Transverse colon (tissue), 4 donors: ENCODE results near the gene BACH2. TPM values are rescaled to one million over a fixed set of nuclear protein-coding genes. Genes with fewer than 3 reads are reported as not detected.

Experiments
- DNase-seq: peaks from one replicate; pipeline ENCODE4 v3.0.0-alpha.2; 2019
- H3K27ac ChIP-seq, 4 donors: fragments of 200-600 bp; sonication (generic); 2 replicates each; pipeline ENCODE4 v1.5.1; 2016 to 2018; ENCODE audit warnings: inconsistent platforms in 4 of 4
- H3K27me3 ChIP-seq: fragments of 200-600 bp; sonication (generic); 2 replicates; pipeline ENCODE4 v1.5.1; 2017; ENCODE audit warnings: inconsistent platforms
- H3K36me3 ChIP-seq, 4 donors: fragments of 200-600 bp; sonication (generic); 2 replicates each; pipeline ENCODE4 v1.5.1; 2017 to 2019; ENCODE audit warnings: inconsistent platforms in 4 of 4
- H3K4me1 ChIP-seq, 4 donors: fragments of 200-600 bp; sonication (generic); 2 replicates each; pipeline ENCODE4 v1.5.1; 2017 to 2020; ENCODE audit warnings: inconsistent platforms in 4 of 4
- H3K4me3 ChIP-seq, 4 donors: fragments of 200-600 bp; sonication (generic); 1 replicate in 1 of 4; 2 replicates in 3 of 4; pipeline versions ENCODE4 v1.5.1 to v1.6.1; 2017 to 2019; ENCODE audit warnings: inconsistent platforms in 4 of 4
- H3K9me3 ChIP-seq, 2 donors: fragments of 200-600 bp; sonication (generic); 2 replicates each; pipeline ENCODE4 v1.5.1; 2017 to 2019; ENCODE audit warnings: inconsistent platforms in 2 of 2
- CTCF ChIP-seq, 5 experiments: fragments of 200-600 bp in 3 of 5; fragments of 450-650 bp in 2 of 5; sonication (generic) in 3 of 5; IDR thresholded peaks; 1 replicate in 2 of 5; 2 replicates in 3 of 5; pipeline ENCODE4 v1.5.1; 2016 to 2017; ENCODE audit warnings: antibody characterized with exemption in 5 of 5, inconsistent platforms in 3 of 5, mild to moderate bottlenecking in 2 of 5, moderate library complexity in 1 of 5
- EP300 ChIP-seq: sonication (generic); formaldehyde crosslinking; IDR thresholded peaks from one replicate; pipeline ENCODE4 v1.6.1; 2017; ENCODE audit warnings: antibody characterized with exemption, low read depth
- POLR2A ChIP-seq: fragments of 450-650 bp; IDR thresholded peaks from one replicate; pipeline ENCODE4 v1.6.1; 2016; ENCODE audit warnings: antibody characterized with exemption, mild to moderate bottlenecking, moderate library complexity
- POLR2AphosphoS5 ChIP-seq, 3 donors: sonication (generic); formaldehyde crosslinking; IDR thresholded peaks; one replicate each; pipeline ENCODE4 v1.6.1; 2016; ENCODE audit warnings: antibody characterized with exemption in 3 of 3
- WGBS, 2 donors: methylation state at CpG; one replicate each; pipeline ENCODE4 v1.1.5; 2018; ENCODE audit warnings: low coverage in 1 of 2; 5-methylcytosine and 5-hydroxymethylcytosine counted together
- in situ Hi-C, 4 donors: fragments of 200-750 bp; cut with MboI; loops; one replicate each; pipeline versions ENCODE4 v1.15.0 to v1.15.1; 2017; ENCODE audit warnings: low sequenced_read_pairs in 3 of 4, low pct_ligation_motif_present in 1 of 4, low pct_unique_long_range_greater_than_20kb in 1 of 4
- intact Hi-C: fragments of 100-400 bp; cut with DNase I; formaldehyde crosslinking; loops from one replicate; pipeline ENCODE4 v1.15.1; 2023; ENCODE audit warnings: low total_unique reads
- total RNA-seq, 4 donors: library from RNA; depleted of rRNA; stranded (reverse); fragments of >200 nt; gene quantifications; one replicate each; pipeline ENCODE4 v1.1.0, GENCODE V29; 2016

BACH2 gene
- total RNA-seq, 4 donors from 2014 or later, result 0.20 to 7.5 (median 2.4) TPM

- DNase-seq, result no peak
- 48 to 53% methylated on average over 2 to 3 of the region's 3 CpGs for WGBS, 2 donors
- in situ Hi-C loops, result no loop called here
These were observed 136.6 kb downstream of the BACH2 start for GRCh38 chr6:90160013-90160412.

GRCh38 chr6:90159452-90159851, 137.2 kb downstream of the BACH2 start:
- in situ Hi-C loops, result no loop called here
- intact Hi-C loops, result no loop called here

More at GRCh38 chr6:90160013-90160412, 136.6 kb downstream of the BACH2 start:
- H3K36me3 ChIP-seq, result no peaks in the 10 kb centered on the region
- H3K4me1 ChIP-seq, result peaks cover 0 to 3% (median 0%) of the 10 kb centered on the region in 4 donors
- intact Hi-C loops, result no loop called here
- H3K4me3 ChIP-seq, result no peak overlapping the region
- no peaks in the 10 kb centered on the region for H3K27me3 ChIP-seq
- no peak for TF ChIP-seq CTCF (IDR thresholded peaks at IDR 0.05)
- no peak for TF ChIP-seq EP300
- no peak for TF ChIP-seq POLR2AphosphoS5 (IDR thresholded peaks at IDR 0.05)
- no peak for TF ChIP-seq POLR2A
- H3K9me3 ChIP-seq, result no peaks in the 10 kb centered on the region
- H3K27ac ChIP-seq, result no peak overlapping the region

GRCh38 chr6:90158936-90159335, 137.7 kb downstream of the BACH2 start:
- Histone ChIP-seq H3K27ac (no peak overlapping the region), H3K27me3 (no peaks in the 10 kb centered on the region), H3K9me3 (no peaks in the 10 kb centered on the region), H3K36me3 (no peaks in the 10 kb centered on the region), H3K4me1 (peaks cover 0 to 3% (median 0%) of the 10 kb centered on the region in 4 donors), H3K4me3 (no peak overlapping the region)
- in situ Hi-C loops (no loop called here), intact Hi-C loops (no loop called here)
- no peak for DNase-seq
- WGBS, 2 donors, result 80 to 83% methylated on average over 5 of the region's 5 CpGs
- TF ChIP-seq CTCF (IDR thresholded peaks at IDR 0.05) (no peak), POLR2AphosphoS5 (IDR thresholded peaks at IDR 0.05) (no peak), EP300 (no peak), POLR2A (no peak)

More at GRCh38 chr6:90159452-90159851, 137.2 kb downstream of the BACH2 start:
- Histone ChIP-seq H3K4me1 (peaks cover 0 to 3% (median 0%) of the 10 kb centered on the region in 4 donors), H3K9me3 (no peaks in the 10 kb centered on the region), H3K36me3 (no peaks in the 10 kb centered on the region), H3K4me3 (no peak overlapping the region), H3K27ac (no peak overlapping the region), H3K27me3 (no peaks in the 10 kb centered on the region)
- 87 to 96% methylated on average over 2 of the region's 2 CpGs for WGBS, 2 donors
- TF ChIP-seq EP300 (no peak), CTCF (IDR thresholded peaks at IDR 0.05) (no peak), POLR2AphosphoS5 (IDR thresholded peaks at IDR 0.05) (no peak), POLR2A (no peak)
- no peak for DNase-seq

- Histone ChIP-seq H3K9me3 (no peaks in the 10 kb centered on the region), H3K4me3 (no peak overlapping the region), H3K27me3 (no peaks in the 10 kb centered on the region), H3K27ac (no peak overlapping the region), H3K4me1 (peaks cover 0 to 3% (median 0%) of the 10 kb centered on the region in 4 donors), H3K36me3 (no peaks in the 10 kb centered on the region)
- intact Hi-C loops, result no loop called here
- DNase-seq, result no peak
- TF ChIP-seq POLR2A, result no peak
- no peak for TF ChIP-seq EP300
- no peak for TF ChIP-seq CTCF (IDR thresholded peaks at IDR 0.05)
- TF ChIP-seq POLR2AphosphoS5 (IDR thresholded peaks at IDR 0.05), result no peak
- in situ Hi-C loops, result no loop called here
- WGBS, 2 donors, result 93 to 95% methylated on average over 5 to 7 of the region's 7 CpGs
These were observed 139.2 kb downstream of the BACH2 start for GRCh38 chr6:90157441-90157840.
